Glomerular endothelial cell (primary cell): ENCODE results near the gene PARD3. TPM values are rescaled to one million over a fixed set of nuclear protein-coding genes. Genes with fewer than 3 reads are reported as not detected.
"Not testable (repeated sequence)": the region's sequence is repeated elsewhere in the genome, so short reads cannot be mapped to it uniquely, and the experiment has no call there.

Experiments used
- DNase-seq: peaks from one replicate; pipeline ENCODE4 v3.0.0-alpha.2; 2011; ENCODE audit warnings: low read depth, low spot score; ENCODE audit errors: extremely low read depth
- total RNA-seq: library from RNA; depleted of rRNA; stranded (reverse); fragments of >200 nt; gene quantifications from 2 replicates; pipeline ENCODE4 v1.2.3, GENCODE V29; 2015

The PARD3 gene
- total RNA-seq, 1 donor from 2014 or later: 23.0 TPM

- DNase-seq: no peak
Observed at GRCh38 chr10:34768972-34769330, 46.1 kb downstream of the PARD3 start.

GRCh38 chr10:34768261-34768971 lies 46.7 kb downstream of the PARD3 start:
- DNase-seq: no peak

- no peak for DNase-seq
Observed at GRCh38 chr10:34766811-34767494, 48.1 kb downstream of the PARD3 start.

GRCh38 chr10:34766266-34766600 lies 48.9 kb downstream of the PARD3 start:
- no peak for DNase-seq

- no peak for DNase-seq
Observed at GRCh38 chr10:34764472-34764946, 50.6 kb downstream of the PARD3 start.

- DNase-seq: no peak
Observed at GRCh38 chr10:34762603-34763299, 52.3 kb downstream of the PARD3 start.

GRCh38 chr10:34762156-34762555 lies 52.9 kb downstream of the PARD3 start:
- DNase-seq: no peak

- no peak for DNase-seq
Observed at GRCh38 chr10:34761453-34761852, 53.6 kb downstream of the PARD3 start.

GRCh38 chr10:34760606-34761005 lies 54.5 kb downstream of the PARD3 start:
- no peak for DNase-seq

GRCh38 chr10:34759837-34760215 lies 55.3 kb downstream of the PARD3 start:
- no peak for DNase-seq

GRCh38 chr10:34759161-34759836 lies 55.8 kb downstream of the PARD3 start:
- no peak for DNase-seq

GRCh38 chr10:34758447-34758996 lies 56.6 kb downstream of the PARD3 start:
- no peak for DNase-seq

- no peak for DNase-seq
Observed at GRCh38 chr10:34757933-34758332, 57.2 kb downstream of the PARD3 start.

GRCh38 chr10:34757181-34757580 lies 57.9 kb downstream of the PARD3 start:
- not testable (repeated sequence) for DNase-seq

- no peak for DNase-seq
Observed at GRCh38 chr10:34756584-34756983, 58.5 kb downstream of the PARD3 start.

GRCh38 chr10:34753014-34753757 lies 61.9 kb downstream of the PARD3 start:
- DNase-seq: no peak

- no peak for DNase-seq
Observed at GRCh38 chr10:34751272-34751671, 63.8 kb downstream of the PARD3 start.

- not testable (repeated sequence) for DNase-seq
Observed at GRCh38 chr10:34750795-34751194, 64.3 kb downstream of the PARD3 start.

GRCh38 chr10:34748767-34749166 lies 66.3 kb downstream of the PARD3 start:
- no peak for DNase-seq

GRCh38 chr10:34748357-34748756 lies 66.7 kb downstream of the PARD3 start:
- DNase-seq: no peak
